GM13976 (cell line): ENCODE measurements around the gene TMBIM4.
A peak's percentile ranks its signal among the peaks of the same experiment; 100 is the strongest.

Experiments
- DNase-seq: peaks from one replicate; pipeline ENCODE4 v3.0.0; 2012; ENCODE audit warnings: low spot score
- in situ Hi-C: fragments of 300-500 bp; cut with MboI; formaldehyde crosslinking; loops from one replicate; pipeline ENCODE4 v1.12.0; 2022; ENCODE audit warnings: low sequenced_read_pairs, mixed read lengths, inconsistent platforms; ENCODE audit not compliant: unreplicated experiment
- TF ChIP-seq, protein P1 (sequence below): IDR thresholded peaks from 2 replicates; pipeline ENCODE4 v1.5.1; 2012; ENCODE audit warnings: borderline replicate concordance, mild to moderate bottlenecking; ENCODE audit not compliant: insufficient read depth; ENCODE audit errors: extremely low read depth, missing control alignments, control extremely low read depth

Gene TMBIM4

DNA sequence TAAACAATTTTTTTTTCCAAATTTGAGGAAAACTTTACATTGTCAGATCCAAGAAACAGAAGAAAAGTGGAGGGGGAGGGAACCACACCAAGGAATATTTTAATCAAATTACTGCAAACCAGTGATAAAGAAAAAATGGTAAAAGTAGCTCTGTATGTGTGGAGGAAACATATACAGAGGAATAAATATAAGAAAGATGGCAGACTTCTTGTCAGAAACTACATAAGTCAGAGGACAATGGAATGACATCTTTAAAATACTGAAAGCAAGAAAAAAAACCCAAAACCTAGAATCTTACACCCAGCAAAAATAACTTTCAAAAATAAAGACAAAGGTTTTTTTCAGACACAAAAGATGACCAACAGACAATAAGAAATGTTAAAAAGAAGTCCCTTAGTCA lies 29.1 kb downstream of the TMBIM4 start:
- in situ Hi-C loops = loop anchor here (25.0 kb wide), 2 partner anchors 272 to 547 kb away; partner anchors contain the start of gene GRIP1
- DNase-seq = no peak
- TF ChIP-seq, protein P1, sequence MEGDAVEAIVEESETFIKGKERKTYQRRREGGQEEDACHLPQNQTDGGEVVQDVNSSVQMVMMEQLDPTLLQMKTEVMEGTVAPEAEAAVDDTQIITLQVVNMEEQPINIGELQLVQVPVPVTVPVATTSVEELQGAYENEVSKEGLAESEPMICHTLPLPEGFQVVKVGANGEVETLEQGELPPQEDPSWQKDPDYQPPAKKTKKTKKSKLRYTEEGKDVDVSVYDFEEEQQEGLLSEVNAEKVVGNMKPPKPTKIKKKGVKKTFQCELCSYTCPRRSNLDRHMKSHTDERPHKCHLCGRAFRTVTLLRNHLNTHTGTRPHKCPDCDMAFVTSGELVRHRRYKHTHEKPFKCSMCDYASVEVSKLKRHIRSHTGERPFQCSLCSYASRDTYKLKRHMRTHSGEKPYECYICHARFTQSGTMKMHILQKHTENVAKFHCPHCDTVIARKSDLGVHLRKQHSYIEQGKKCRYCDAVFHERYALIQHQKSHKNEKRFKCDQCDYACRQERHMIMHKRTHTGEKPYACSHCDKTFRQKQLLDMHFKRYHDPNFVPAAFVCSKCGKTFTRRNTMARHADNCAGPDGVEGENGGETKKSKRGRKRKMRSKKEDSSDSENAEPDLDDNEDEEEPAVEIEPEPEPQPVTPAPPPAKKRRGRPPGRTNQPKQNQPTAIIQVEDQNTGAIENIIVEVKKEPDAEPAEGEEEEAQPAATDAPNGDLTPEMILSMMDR = no peak

DNA sequence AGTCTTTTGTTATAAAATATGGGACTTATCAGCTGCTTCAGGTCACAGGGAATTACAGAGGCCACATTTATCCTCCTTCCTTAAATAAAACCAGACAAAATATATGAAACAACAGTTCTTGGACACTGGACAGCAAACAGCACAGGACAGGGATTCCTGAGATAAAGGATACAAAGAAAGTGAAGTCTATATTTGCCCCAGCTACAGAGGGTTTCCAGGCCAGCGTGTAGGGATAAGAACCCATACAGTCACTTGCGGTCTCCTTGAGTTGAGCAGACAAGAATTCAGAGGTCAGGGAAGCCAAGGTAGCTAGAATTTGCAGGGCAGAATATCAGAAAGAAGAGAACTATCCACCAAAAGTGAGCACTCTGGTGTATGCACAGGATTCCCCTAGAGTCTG lies 30.5 kb downstream of the TMBIM4 start:
- in situ Hi-C loops = loop anchor here (25.0 kb wide), 2 partner anchors 273 to 548 kb away; partner anchors contain the start of gene GRIP1
- TF ChIP-seq, protein P1 = no peak
- DNase-seq = no peak

DNA sequence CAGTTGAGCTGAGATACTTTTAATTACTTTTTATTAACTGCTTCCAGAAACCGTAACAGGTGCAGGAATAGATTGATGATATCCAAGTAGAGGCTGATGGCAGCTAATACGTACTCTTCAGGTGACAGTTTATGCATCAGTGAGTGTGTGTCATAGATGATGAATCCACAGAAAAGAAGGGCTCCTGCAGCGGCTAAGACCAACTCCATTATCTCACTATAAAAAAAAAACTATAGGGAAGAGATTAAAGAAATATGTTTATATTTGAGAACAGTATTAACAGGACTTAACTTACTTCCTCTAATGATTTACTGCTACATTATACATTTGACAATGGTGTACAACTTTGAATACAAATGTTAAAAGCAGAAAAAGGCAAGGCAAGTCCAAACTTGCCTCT lies 31.9 kb downstream of the TMBIM4 start:
- in situ Hi-C loops = loop anchor here (25.0 kb wide), 2 partner anchors 274 to 549 kb away; partner anchors contain the start of gene GRIP1
- TF ChIP-seq, protein P1 = no peak
- DNase-seq = no peak

- in situ Hi-C loops = loop anchor here (25.0 kb wide), 2 partner anchors 280 to 555 kb away; partner anchors contain the start of gene GRIP1
- DNase-seq = no peak
- TF ChIP-seq, protein P1 = no peak
Observed at GRCh38 chr12:66132408-66132807, 37.4 kb downstream of the TMBIM4 start.

DNA sequence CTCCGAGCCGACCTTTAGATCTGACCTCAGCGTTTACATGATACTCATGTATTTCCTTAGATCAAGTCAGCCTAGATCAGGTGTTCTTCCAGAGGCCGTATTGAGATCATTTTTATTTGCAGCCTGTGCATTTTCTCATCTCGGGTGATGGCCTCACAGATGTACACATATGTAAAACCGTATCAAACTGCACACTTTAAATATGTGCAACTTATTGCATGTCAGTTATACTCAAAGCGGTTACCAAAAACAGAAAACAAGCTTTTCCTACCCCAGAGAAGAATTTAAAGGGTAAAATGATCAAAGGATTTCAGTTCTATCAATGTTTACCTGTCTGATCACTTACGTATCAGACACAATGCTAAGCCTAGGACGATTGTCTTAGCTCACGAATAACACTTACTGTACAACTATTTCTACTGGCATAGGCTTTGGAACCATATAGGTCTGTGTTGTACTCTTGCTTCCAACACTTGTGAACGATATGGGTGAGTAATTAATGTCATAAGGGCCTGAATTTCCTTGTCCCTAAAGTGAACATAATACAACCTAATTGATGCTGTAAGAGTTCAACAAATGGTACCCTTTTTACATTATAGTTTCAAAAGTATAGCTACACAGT lies 38.6 kb downstream of the TMBIM4 start:
- TF ChIP-seq, protein P1 = no peak
- no peak for DNase-seq
- in situ Hi-C loops = loop anchor here (25.0 kb wide), 2 partner anchors 281 to 556 kb away; partner anchors contain the start of gene GRIP1

DNA sequence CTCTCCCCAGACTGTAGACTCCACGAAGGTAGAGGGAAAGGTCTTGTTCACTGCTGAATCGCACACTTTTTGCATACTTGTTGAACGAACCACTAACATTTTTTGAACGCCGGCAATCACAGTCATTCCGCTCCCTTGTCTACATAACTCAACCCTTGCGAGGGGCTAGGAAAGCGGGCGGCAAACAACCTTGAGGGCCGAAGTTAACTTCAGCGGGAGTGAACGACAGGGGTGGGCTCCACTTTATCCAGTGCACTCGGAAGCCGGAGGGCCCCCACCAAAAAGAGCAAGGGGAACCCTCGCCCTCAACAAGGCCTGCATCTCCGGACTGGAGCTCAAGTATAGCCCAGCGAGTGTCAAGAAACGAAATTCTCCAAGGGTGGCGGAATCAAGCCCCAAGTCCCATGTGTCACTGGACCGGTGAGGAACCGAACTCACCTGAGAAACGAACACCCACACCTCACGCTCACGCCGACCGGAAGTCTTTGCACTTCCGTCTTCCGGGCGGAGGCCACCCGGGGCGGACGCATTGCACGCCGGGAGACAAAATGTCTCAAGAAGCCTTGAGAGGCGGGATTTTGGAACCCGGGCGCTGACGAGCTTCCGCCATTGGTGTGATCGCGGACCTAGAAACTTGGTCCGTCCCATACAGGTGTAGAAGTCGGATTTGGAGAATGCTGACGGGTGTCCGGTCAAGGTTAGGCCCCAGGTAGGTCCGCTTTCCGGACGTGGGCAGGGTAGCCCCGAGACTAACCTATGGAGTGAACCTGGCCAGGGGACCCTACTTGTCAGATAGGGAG lies 39.3 kb downstream of the TMBIM4 start, which contains the start of gene LLPH:
TSS of gene LLPH (minus strand) at position 484 of the 800 bp plus-strand sequence. CDS start 1,644 bp downstream, outside the sequence.
- TF ChIP-seq, protein P1 = no peak
- in situ Hi-C loops = loop anchor here (25.0 kb wide), 2 partner anchors 282 to 557 kb away; partner anchors contain the start of gene GRIP1
- DNase-seq = peak; percentile 93
